Testis (tissue), 2 donors: ENCODE results near the gene RALGPS1.

Experiments used
- CTCF ChIP-seq, 3 experiments: fragments of 450-650 bp in 2 of 3; fragments of 200-600 bp in 1 of 3; sonication (generic) in 1 of 3; IDR thresholded peaks; one replicate each; pipeline ENCODE4 v1.5.1; 2016 to 2019; ENCODE audit warnings: antibody characterized with exemption in 3 of 3, mild to moderate bottlenecking in 2 of 3, moderate library complexity in 1 of 3
- POLR2A ChIP-seq: fragments of 450-650 bp; IDR thresholded peaks from one replicate; pipeline ENCODE4 v1.6.1; 2017; ENCODE audit warnings: antibody characterized with exemption, mild to moderate bottlenecking, moderate library complexity

GRCh38 chr9:127079446-127080140, 165.0 kb downstream of the RALGPS1 start:
- TF ChIP-seq CTCF (IDR thresholded peaks at IDR 0.05) (no peak), POLR2A (no peak)
